Central memory CD4-positive, alpha-beta T cell (primary cell): ENCODE measurements around the gene LGALS4.
A peak's percentile ranks its signal among the peaks of the same experiment; 100 is the strongest.
"Not testable (repeated sequence)": the region's sequence is repeated elsewhere in the genome, so short reads cannot be mapped to it uniquely, and the experiment has no call there.

Experiments used
- DNase-seq: peaks from one replicate; pipeline ENCODE4 v3.0.0; 2022

Gene LGALS4

GRCh38 chr19:38842439-38843174 is 29.9 kb upstream of the LGALS4 start:
- peak; percentile 77 for DNase-seq

GRCh38 chr19:38841787-38842438 is 29.2 kb upstream of the LGALS4 start:
- DNase-seq: peak; percentile 74

- no peak for DNase-seq
Observed at GRCh38 chr19:38841180-38841766, 28.5 kb upstream of the LGALS4 start.

GRCh38 chr19:38840583-38840968 is 27.8 kb upstream of the LGALS4 start:
- no peak for DNase-seq

- no peak for DNase-seq
Observed at GRCh38 chr19:38839816-38840582, 27.3 kb upstream of the LGALS4 start.

GRCh38 chr19:38838986-38839761 is 26.4 kb upstream of the LGALS4 start:
- DNase-seq: no peak

- DNase-seq: no peak
Observed at GRCh38 chr19:38838208-38838985, 25.7 kb upstream of the LGALS4 start.

GRCh38 chr19:38837656-38838121 is 24.9 kb upstream of the LGALS4 start:
- DNase-seq: no peak

GRCh38 chr19:38836983-38837626 is 24.4 kb upstream of the LGALS4 start:
- no peak for DNase-seq

- DNase-seq: no peak
Observed at GRCh38 chr19:38836159-38836982, 23.6 kb upstream of the LGALS4 start.

- no peak for DNase-seq
Observed at GRCh38 chr19:38834590-38834989, 21.8 kb upstream of the LGALS4 start.

GRCh38 chr19:38834104-38834490 is 21.4 kb upstream of the LGALS4 start:
- DNase-seq: no peak

- no peak for DNase-seq
Observed at GRCh38 chr19:38833092-38833425, 20.3 kb upstream of the LGALS4 start.

- no peak for DNase-seq
Observed at GRCh38 chr19:38831142-38831605, 18.4 kb upstream of the LGALS4 start.

GRCh38 chr19:38830039-38830733 is 17.4 kb upstream of the LGALS4 start:
- no peak for DNase-seq

GRCh38 chr19:38829203-38829602 is 16.5 kb upstream of the LGALS4 start:
- not testable (repeated sequence) for DNase-seq

- no peak for DNase-seq
Observed at GRCh38 chr19:38826856-38827551, 14.3 kb upstream of the LGALS4 start.

- DNase-seq: not testable (repeated sequence)
Observed at GRCh38 chr19:38825936-38826335, 13.2 kb upstream of the LGALS4 start.
